H1 (cell line): ENCODE data around the gene MMP8.

Source experiments
- BACH1 ChIP-seq: IDR thresholded peaks from 2 replicates; pipeline ENCODE4 v1.6.1; 2012; ENCODE audit warnings: low read length, improper control_type of control experiment
- BRCA1 ChIP-seq: IDR thresholded peaks from 2 replicates; pipeline ENCODE4 v1.6.1; 2012; ENCODE audit warnings: low read depth, low read length, improper control_type of control experiment
- KDM1A ChIP-seq: fragments of 200-600, 300-600 bp; sonication (generic); IDR thresholded peaks from 2 replicates; pipeline ENCODE4 v1.7.1; 2016; ENCODE audit warnings: mild to moderate bottlenecking, low read length, borderline replicate concordance
- KDM4A ChIP-seq: IDR thresholded peaks from one replicate; pipeline ENCODE4 v1.7.1; 2012; ENCODE audit warnings: low read depth, mild to moderate bottlenecking, moderate library complexity, low read length, inconsistent platforms; ENCODE audit not compliant: severe bottlenecking
- POLR2A ChIP-seq, 2 experiments: IDR thresholded peaks; 1 replicate in 1 of 2; 2 replicates in 1 of 2; pipeline ENCODE4 v1.6.1; 2011; ENCODE audit warnings: low read depth in 2 of 2, low read length in 2 of 2, mild to moderate bottlenecking in 2 of 2; ENCODE audit errors: control extremely low read depth in 1 of 2
- POLR2AphosphoS5 ChIP-seq: IDR thresholded peaks from 2 replicates; pipeline ENCODE4 v1.6.1; 2011; ENCODE audit warnings: low read depth, low read length
- RAD21 ChIP-seq, 2 experiments: IDR thresholded peaks in 1 of 2; conservative IDR thresholded peaks in 1 of 2; 2 replicates each; pipeline ENCODE4 v1.6.1; 2011; ENCODE audit warnings: low read depth in 2 of 2, low read length in 2 of 2, improper control_type of control experiment in 1 of 2, inconsistent platforms in 1 of 2, mild to moderate bottlenecking in 1 of 2, moderate library complexity in 1 of 2
- RBBP5 ChIP-seq: IDR thresholded peaks from 2 replicates; pipeline ENCODE4 v1.7.1; 2012; ENCODE audit warnings: low read depth, mild to moderate bottlenecking, inconsistent platforms, low read length, moderate library complexity, borderline replicate concordance
- RFX5 ChIP-seq: IDR thresholded peaks from 2 replicates; pipeline ENCODE4 v1.6.1; 2011; ENCODE audit warnings: low read depth, low read length, improper control_type of control experiment, borderline replicate concordance
- SIN3A ChIP-seq, 2 experiments: IDR thresholded peaks in 1 of 2; conservative IDR thresholded peaks in 1 of 2; 2 replicates each; pipeline ENCODE4 v1.6.1; 2011 to 2012; ENCODE audit warnings: low read length in 2 of 2, improper control_type of control experiment in 1 of 2, low read depth in 1 of 2, mild to moderate bottlenecking in 1 of 2
- TBP ChIP-seq: IDR thresholded peaks from 2 replicates; pipeline ENCODE4 v1.6.1; 2011; ENCODE audit warnings: low read depth, low read length, improper control_type of control experiment
- TCF12 ChIP-seq: IDR thresholded peaks from 2 replicates; pipeline ENCODE4 v1.6.1; 2011; ENCODE audit warnings: low read depth, mild to moderate bottlenecking, low read length
- TF ChIP-seq, protein P1 (sequence below), 3 experiments: IDR thresholded peaks; 1 replicate in 2 of 3; 2 replicates in 1 of 3; pipeline versions ENCODE4 v1.5.1 to v1.6.1; 2011; ENCODE audit warnings: low read length in 3 of 3, mild to moderate bottlenecking in 3 of 3, inconsistent platforms in 2 of 3, low read depth in 1 of 3, moderate library complexity in 1 of 3; ENCODE audit not compliant: insufficient read depth in 1 of 3; ENCODE audit errors: control extremely low read depth in 1 of 3
- TF ChIP-seq, protein P2 (sequence below): IDR thresholded peaks from 2 replicates; pipeline ENCODE4 v1.6.1; 2012; ENCODE audit warnings: inconsistent platforms

DNA sequence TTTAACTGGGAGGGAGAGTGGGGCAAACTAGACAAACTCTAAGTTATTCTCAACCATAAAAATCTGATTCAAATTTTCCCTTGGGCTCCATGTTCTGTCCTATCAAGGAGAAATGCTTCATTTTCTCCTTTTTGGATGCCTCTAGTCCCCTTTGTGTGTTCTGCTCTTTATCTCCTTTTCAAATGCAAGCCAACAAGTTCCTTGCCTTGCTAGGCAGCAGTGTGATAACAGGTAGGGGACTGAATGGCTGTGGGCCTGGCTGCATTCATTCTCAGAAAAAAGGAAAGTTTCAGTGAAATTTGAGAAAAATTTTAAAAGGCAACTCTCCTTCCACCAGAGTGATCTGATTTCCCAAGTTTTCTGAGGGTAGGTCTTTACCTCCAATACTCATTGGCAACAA is 26.9 kb upstream of the MMP8 start:
- no peak for TF ChIP-seq TBP
- TF ChIP-seq BRCA1: no peak
- TF ChIP-seq, protein P1, sequence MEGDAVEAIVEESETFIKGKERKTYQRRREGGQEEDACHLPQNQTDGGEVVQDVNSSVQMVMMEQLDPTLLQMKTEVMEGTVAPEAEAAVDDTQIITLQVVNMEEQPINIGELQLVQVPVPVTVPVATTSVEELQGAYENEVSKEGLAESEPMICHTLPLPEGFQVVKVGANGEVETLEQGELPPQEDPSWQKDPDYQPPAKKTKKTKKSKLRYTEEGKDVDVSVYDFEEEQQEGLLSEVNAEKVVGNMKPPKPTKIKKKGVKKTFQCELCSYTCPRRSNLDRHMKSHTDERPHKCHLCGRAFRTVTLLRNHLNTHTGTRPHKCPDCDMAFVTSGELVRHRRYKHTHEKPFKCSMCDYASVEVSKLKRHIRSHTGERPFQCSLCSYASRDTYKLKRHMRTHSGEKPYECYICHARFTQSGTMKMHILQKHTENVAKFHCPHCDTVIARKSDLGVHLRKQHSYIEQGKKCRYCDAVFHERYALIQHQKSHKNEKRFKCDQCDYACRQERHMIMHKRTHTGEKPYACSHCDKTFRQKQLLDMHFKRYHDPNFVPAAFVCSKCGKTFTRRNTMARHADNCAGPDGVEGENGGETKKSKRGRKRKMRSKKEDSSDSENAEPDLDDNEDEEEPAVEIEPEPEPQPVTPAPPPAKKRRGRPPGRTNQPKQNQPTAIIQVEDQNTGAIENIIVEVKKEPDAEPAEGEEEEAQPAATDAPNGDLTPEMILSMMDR (IDR thresholded peaks at IDR 0.05; ENCODE audit: control extremely low read depth in 1 of 3, insufficient read depth in 1 of 3, low read depth in 1 of 3, low read length in 3 of 3): no peak
- no peak for TF ChIP-seq BACH1
- TF ChIP-seq, protein P2, sequence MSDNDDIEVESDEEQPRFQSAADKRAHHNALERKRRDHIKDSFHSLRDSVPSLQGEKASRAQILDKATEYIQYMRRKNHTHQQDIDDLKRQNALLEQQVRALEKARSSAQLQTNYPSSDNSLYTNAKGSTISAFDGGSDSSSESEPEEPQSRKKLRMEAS: no peak
- TF ChIP-seq RBBP5: no peak
- TF ChIP-seq RFX5: no peak
- no peak for TF ChIP-seq POLR2A (IDR thresholded peaks at IDR 0.05; ENCODE audit: control extremely low read depth in 1 of 2, low read depth in 2 of 2, low read length in 2 of 2)
- no peak for TF ChIP-seq POLR2AphosphoS5
- TF ChIP-seq TCF12: no peak
- TF ChIP-seq RAD21 (IDR thresholded peaks at IDR 0.05 in 1 of 2, conservative IDR thresholded peaks at IDR 0.05 in 1 of 2; ENCODE audit: low read depth in 2 of 2, low read length in 2 of 2): no peak
- TF ChIP-seq KDM1A: no peak
- no peak for TF ChIP-seq SIN3A (conservative IDR thresholded peaks at IDR 0.05 in 1 of 2, IDR thresholded peaks at IDR 0.05 in 1 of 2; ENCODE audit: low read depth in 1 of 2, low read length in 2 of 2)
- no peak for TF ChIP-seq KDM4A
